ENCODE measurements around the gene CTAGE1.
A peak's percentile ranks its signal among the peaks of the same experiment; 100 is the strongest.
"Not testable (repeated sequence)": the region's sequence is repeated elsewhere in the genome, so short reads cannot be mapped to it uniquely, and the experiment has no call there.

Gene CTAGE1

DNA sequence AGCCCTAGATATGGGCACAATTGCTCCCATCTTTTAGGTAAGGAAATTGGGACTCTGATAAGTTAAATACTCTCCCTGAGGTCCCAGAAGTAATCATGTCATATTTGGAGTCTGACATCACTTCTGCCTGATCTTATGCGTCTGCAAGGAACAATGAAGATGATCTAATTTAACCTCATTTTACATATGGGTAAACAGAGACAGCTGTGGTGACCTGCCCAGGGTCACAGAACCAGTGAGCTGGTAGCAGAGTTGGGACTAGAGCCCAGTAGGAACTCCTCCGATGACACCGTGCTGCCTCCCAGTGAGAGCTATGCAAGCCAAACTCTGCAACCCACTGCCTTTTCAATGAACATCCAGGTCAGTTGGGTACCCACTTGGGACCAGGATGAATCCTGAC is 17.8 kb downstream of the CTAGE1 start:
- no peak overlapping the region for H3K4me3 ChIP-seq (ENCODE audit: low read depth, low read length)
- DNase-seq (ENCODE audit: low read depth), result no peak

DNA sequence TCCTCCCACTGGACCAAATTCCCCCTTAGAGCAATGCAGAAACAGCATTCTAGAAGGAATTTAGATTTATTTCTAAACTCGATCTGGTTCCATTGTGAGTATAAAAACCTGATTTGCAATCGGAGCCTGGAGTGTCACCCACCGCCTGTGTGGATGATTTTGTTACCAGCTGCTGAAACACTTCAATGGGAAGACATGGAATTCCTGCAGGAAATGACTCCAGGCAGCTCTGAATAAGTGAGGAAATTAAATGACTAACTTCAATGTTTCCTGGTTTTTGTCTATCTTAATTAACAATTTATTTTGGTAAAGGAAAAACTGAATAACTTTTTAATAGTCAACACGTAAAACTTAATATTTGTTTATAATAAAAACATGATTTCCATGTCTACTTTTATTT is 19.3 kb downstream of the CTAGE1 start:
- no peak for DNase-seq (ENCODE audit: low read depth)

DNA sequence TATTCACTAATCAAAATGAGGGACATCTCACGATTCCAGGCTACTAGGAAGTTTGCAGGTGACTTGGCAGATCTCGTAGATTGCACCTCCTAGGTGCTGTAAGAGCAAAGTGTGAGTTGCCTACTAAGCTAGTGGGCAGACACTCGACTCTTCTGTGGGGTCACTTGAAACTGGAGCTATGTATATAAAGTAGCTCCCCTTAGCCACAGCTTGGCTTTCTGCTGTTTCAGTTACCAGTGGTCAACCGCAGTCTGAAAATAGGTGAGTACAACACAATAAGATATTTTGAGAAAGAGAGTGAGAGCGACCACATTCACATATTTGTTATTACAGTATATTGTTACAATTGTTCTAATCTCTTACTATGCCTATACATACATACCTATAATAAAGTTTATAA is 23.3 kb downstream of the CTAGE1 start:
- H3K4me3 ChIP-seq (ENCODE audit: low read depth, low read length), result no peak overlapping the region
- no peak for DNase-seq (ENCODE audit: low read depth)

More for the DNA sequence above, 19.3 kb downstream of the CTAGE1 start:
- H3K4me3 ChIP-seq (ENCODE audit: low read depth, low read length), result no peak overlapping the region

DNA sequence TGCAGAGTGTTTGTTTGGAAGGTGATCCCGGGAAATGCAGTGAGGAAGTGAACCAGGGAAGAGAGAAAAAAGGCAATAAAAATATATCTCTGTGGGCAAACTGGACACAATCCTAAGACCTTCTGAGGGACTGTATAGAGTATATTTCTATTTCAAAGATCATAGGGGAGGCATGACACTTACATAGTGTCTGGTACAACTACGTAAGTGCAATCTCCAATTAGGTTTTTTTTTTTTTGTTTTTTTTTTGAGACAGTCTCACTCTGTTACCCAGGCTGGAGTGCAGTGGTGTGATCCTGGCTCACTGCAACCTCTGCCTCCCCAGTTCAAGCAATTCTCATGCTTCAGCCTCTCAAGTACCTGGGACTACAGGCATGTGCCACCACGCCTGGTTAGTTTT is 24.6 kb downstream of the CTAGE1 start:
- not testable (repeated sequence) for H3K4me3 ChIP-seq (ENCODE audit: low read depth, low read length); DNase-seq (ENCODE audit: low read depth)

DNA sequence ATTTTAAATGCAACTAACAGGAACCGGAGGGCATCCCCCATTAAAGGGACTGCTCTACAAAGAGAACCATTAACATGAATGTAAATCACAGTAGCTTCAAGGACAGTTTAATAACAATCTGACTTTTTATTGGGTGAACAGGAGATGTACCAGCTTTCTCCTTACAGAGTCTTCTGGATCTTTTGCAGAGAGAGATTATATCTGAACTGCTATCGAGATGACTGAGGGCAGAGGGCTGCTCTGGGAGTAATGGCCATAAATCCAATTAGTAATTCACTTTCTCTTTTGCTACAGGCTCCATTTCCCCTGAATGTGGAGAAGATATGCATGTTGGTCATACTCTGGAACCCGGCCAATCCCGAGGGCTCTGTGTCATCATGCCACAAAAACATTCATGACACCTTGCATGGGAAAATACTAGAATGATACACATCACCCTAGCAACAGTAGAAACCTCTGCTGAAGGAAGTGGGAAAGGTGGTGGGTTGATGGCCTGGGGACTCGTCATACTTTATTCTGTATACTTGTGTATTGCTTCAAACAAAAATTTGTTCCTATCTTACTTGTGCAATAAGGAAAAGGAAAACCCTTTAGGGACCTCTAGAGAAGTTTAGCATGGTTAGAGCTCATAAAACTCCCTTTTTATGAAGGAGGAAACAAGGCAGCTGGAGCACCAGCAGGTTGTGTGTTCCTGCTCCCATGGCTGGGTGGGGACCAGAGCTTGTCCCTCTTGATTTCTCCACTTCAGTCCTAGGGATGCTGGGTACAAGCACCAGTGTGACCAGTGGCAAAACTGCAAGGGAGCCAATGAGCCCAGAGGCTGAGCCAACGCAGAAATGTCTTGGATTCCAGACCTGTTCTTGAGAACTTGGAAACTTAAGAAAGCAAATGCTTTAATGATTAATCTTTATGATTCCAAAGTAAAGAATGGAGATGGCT is 26.0 kb downstream of the CTAGE1 start:
- DNase-seq (ENCODE audit: low read depth), result peak; percentile 80
- no peak overlapping the region for H3K4me3 ChIP-seq (ENCODE audit: low read depth, low read length)

DNA sequence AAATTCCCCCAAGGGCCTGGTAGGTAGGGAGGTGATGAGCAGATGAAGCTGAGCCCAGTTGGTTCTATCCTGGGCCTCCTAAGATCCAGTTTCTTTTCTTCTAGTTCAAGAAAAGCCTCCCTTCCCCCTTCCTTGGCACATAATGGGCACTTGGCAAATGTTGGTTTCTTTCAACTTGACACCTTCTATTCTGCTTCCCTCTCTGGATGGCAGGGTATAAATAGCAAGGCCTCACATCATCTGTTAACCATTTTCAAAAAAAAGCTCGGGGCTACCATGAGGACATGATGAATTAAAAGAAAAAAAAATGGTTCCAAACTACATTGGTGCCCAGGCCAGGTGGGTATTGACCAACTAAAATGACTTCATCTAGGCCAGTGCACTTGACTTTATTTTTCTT is 29.9 kb downstream of the CTAGE1 start:
- DNase-seq (ENCODE audit: low read depth), result no peak
- H3K4me3 ChIP-seq (ENCODE audit: low read depth, low read length), result no peak overlapping the region

DNA sequence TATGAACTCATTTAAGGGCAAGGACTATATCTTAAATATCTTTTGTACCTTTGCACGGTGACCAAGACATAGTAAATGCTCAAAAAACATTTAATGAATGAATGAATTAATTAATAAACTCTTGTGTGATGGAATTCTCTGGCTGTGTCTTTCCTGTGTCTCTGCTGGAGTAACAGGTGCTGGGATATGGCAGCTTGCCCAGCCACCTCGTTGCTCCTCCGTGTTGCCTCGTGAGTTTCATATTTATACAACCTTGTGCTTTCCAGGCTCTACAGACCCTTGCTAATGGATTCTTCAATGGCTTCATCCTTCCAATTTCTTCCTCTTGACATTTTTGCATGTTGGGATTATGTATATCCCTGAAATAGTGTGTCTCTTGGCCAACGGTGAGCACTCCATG is 30.4 kb downstream of the CTAGE1 start:
- no peak for DNase-seq (ENCODE audit: low read depth)
- H3K4me3 ChIP-seq (ENCODE audit: low read depth, low read length), result no peak overlapping the region

DNA sequence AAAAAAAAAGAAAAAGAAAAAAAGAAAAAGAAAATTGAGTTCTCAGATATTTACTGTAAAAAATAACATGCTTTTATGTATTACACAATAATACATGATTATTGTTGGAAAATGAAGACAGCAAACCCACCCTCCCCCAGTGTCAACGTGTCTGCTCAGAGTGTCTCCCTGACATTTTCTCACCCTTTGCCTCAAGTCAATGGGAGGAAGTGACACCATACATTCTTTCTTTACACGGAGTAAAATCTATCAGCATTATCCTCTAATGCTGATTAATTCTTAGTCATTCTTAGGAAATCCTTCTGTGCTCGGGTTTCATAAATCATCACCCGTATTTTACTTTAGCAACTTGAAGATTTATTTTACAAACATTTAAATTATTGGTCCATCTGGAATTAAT is 32.0 kb downstream of the CTAGE1 start:
- DNase-seq (ENCODE audit: low read depth), result peak; percentile 65

DNA sequence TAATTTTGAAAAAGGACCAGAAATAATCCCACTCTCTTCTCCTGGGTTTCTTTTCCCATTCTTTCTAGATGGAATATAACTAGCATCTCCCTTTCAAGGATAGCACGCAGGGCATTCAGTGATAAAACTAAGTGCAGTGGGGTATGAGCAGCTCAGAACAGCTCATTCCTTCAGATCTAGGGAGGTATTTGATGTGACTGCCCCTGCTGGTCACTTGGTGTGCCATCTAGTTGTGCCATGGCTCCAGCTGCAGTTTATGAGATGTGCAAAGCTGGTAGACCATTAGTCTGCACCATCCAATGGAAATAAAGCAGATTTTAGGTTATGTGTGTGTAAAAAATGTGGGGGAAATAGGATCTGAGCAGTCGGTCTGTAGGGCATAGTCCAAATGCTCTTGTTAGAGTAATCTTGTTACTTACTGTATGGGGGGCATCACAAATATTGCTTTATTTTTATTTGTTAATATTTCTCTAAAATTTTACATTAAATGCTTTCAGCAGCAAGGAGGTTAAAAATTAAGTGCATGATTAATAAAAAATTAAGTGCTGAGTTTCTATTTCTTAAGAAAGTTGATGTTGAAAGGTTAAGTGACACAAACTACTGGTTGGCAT is 38.9 kb downstream of the CTAGE1 start:
- H3K4me3 ChIP-seq (ENCODE audit: low read depth, low read length), result no peak overlapping the region
- no peak for DNase-seq (ENCODE audit: low read depth)

More for the DNA sequence above, 32.0 kb downstream of the CTAGE1 start:
- no peak overlapping the region for H3K4me3 ChIP-seq (ENCODE audit: low read depth, low read length)

DNA sequence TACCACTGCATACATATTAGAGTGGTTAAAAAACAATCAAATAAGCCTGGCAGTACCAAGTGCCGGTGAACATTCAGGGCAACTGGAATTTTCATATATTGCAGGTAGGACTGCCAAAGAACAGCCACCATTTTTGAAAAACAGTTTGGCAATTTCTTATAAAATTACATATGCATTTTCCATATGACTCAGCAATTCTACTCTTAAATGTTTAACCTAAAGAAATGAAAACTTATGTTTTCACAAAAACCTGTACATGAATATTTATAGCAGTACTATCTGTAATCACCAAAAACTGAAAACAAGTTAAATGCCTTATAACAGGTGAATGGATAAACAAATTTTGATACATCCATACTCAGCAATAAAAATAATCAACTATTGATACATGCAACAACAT is 39.9 kb downstream of the CTAGE1 start:
- H3K4me3 ChIP-seq (ENCODE audit: low read depth, low read length), result no peak overlapping the region
- DNase-seq (ENCODE audit: low read depth), result no peak

DNA sequence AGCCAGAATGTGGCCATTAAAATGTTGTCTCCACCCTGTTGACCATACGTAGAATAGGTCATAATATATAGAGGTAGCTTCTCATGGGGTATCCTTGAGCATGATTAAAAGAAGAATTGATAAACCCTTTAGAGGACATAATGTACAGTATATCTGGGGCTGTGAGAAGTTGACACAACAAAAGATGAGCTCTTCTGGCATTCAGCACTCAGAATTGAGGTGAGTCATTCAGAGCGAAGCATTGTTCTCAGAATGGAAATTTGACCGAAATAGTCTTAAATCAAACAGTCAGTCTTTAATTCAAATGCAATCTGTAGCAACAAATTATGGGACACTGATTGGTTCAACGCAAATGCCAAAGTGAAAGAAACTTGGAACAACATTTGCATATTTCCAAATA is 47.3 kb downstream of the CTAGE1 start:
- no peak for DNase-seq (ENCODE audit: low read depth)

DNA sequence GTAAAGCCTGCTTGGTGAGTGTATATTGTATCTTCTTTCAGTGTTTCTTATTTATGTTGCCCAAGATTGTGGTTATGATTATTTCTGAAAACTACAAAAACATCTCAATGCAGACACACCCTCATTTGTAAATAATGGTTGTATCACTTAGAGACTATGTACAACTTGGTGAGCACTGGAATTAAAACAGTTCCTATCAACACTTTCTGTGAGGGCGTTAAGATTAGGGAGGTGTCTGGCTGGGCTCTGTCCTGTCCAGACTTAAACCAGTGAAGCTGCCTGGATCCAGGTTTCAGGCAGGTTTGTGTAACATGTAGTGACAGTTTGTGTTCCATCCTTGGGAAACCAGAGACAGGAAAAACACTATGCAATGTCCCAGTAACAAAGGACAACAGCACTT is 49.7 kb downstream of the CTAGE1 start:
- no peak for DNase-seq (ENCODE audit: low read depth)
- H3K4me3 ChIP-seq (ENCODE audit: low read depth, low read length), result no peak overlapping the region

More for the DNA sequence above, 47.3 kb downstream of the CTAGE1 start:
- no peak overlapping the region for H3K4me3 ChIP-seq (ENCODE audit: low read depth, low read length)

DNA sequence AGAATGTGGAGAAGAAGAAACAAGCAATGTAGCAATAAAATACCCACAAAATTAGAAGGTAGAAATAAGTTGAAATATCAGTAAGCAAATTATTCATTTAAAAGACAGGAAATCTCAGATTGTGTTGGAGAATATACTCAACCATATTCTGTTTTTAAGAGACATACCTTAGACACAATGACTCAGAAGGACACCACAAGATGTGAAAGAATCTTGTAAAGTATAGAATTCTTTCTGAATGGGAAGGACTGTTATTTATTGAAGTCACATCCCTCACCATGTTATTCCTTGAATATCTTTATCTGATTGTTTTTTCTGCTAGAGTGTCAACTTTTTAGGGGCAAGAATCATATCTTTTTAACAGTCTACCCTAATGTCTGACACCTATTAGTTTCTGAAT is 50.4 kb downstream of the CTAGE1 start:
- DNase-seq (ENCODE audit: low read depth), result no peak
- no peak overlapping the region for H3K4me3 ChIP-seq (ENCODE audit: low read depth, low read length)

DNA sequence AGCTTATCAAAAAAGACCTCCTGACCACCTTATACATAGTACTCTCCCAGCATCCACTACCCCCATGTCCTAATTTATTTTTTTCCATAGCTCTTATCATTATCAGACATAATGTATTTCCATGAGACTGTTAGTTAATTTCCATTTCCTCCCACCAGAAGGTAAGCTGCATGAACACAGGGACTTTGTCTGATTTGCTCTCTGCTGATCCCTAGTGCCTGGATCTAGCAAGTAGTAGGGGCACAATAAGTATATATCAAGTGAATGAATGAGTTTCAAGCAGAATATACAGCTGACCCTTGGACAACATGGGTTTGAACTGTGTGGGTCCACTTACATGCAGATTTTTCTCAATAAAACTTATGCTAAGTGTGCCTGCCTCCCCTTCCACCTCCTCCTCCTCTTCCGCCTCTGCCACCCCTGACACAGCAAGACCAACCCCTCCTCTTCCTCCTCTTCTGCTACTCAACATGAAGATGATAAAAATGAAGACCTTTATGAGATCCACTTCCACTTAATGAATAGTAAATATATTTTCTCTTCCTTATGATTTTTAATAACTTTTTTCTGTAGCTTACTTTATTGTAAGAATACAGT is 53.8 kb downstream of the CTAGE1 start:
- no peak overlapping the region for H3K4me3 ChIP-seq (ENCODE audit: low read depth, low read length)
- DNase-seq (ENCODE audit: low read depth), result no peak

Measured in skeletal muscle cell (primary cell).